Bone marrow (tissue), 2 donors: ENCODE results near the gene ANKDD1A.

Experiments
- DNase-seq, 2 donors: peaks; one replicate each; lab custom pipeline; 2025; lab: John Stamatoyannopoulos, UW

ANKDD1A gene

GRCh38 chr15:64969401-64969800 lies 57.7 kb downstream of the ANKDD1A start:
- no peak for DNase-seq

GRCh38 chr15:64970698-64971097 lies 59.0 kb downstream of the ANKDD1A start:
- DNase-seq, result no peak

- no peak for DNase-seq
These were observed 63.7 kb downstream of the ANKDD1A start for GRCh38 chr15:64975390-64975789.

- no peak for DNase-seq
These were observed 67.6 kb downstream of the ANKDD1A start for GRCh38 chr15:64979252-64979710.

- DNase-seq, result no peak
These were observed 70.2 kb downstream of the ANKDD1A start for GRCh38 chr15:64981812-64982431.

- no peak for DNase-seq
These were observed 70.8 kb downstream of the ANKDD1A start for GRCh38 chr15:64982472-64982871.

- no peak for DNase-seq
These were observed 73.8 kb downstream of the ANKDD1A start for GRCh38 chr15:64985366-64986033.

- no peak for DNase-seq
These were observed 75.4 kb downstream of the ANKDD1A start for GRCh38 chr15:64987136-64987535.

GRCh38 chr15:64989416-64990167 lies 77.9 kb downstream of the ANKDD1A start, which contains the start of gene SPG21:
Gene SPG21, minus strand, starts transcription at chr15:64989914. Its CDS starts 6,345 bp downstream, at chr15:64983569.
- DNase-seq, result peak; percentile 80 to 85

GRCh38 chr15:64990168-64990470 lies 78.4 kb downstream of the ANKDD1A start:
- no peak for DNase-seq

- no peak for DNase-seq
These were observed 79.9 kb downstream of the ANKDD1A start for GRCh38 chr15:64991536-64992135.

GRCh38 chr15:64993290-64993689 lies 81.6 kb downstream of the ANKDD1A start:
- no peak for DNase-seq

GRCh38 chr15:64997066-64997465 lies 85.4 kb downstream of the ANKDD1A start:
- no peak for DNase-seq

- no peak for DNase-seq
These were observed 86.2 kb downstream of the ANKDD1A start for GRCh38 chr15:64997745-64998375.

GRCh38 chr15:65004993-65005392 lies 93.3 kb downstream of the ANKDD1A start:
- DNase-seq, result no peak

- no peak for DNase-seq
These were observed 95.2 kb downstream of the ANKDD1A start for GRCh38 chr15:65006876-65007275.
